ENCODE measurements around the gene ARL15. TPM values are rescaled to one million over a fixed set of nuclear protein-coding genes. Genes with fewer than 3 reads are reported as not detected.

ARL15 gene
- total and polyA plus RNA-seq, 2 of the 8 experiments (the other 6 are each of a cell fraction or from before 2014, with no cell fraction given): 9.9 to 21.2 TPM

DNA sequence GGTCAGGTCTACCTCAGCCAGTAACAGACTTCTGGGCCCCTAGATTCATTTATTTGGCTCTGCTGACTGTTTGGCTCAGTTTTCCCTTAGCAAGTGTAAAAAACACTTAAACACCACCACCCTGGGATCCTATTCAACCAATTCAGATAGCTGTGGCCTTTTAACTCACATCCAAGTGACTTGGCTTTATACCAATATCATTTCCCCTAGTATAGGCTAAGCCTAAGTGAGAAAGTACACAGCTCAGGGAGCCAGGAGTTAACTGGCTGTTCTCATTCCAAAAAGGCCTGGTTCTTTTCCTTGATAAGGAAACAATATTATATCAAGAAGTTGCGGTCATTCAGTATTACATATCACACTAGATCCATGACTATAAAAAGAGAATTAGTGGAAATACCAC lies 163.5 kb downstream of the ARL15 start:
- Histone ChIP-seq H2AFZ (ENCODE audit: low read length) (no peak overlapping the region), H3K23me2 (ENCODE audit: low read depth, low read length) (no peaks in the 10 kb centered on the region), H4K8ac (ENCODE audit: extremely low read depth, insufficient read depth, low read length) (no peak overlapping the region), H3K79me1 (ENCODE audit: low read depth, low read length) (no peaks in the 10 kb centered on the region), H3K4me2 (ENCODE audit: insufficient read depth in 1 of 2, low read depth in 2 of 2, low read length in 2 of 2) (no peak overlapping the region), H3K56ac (replicated peaks; ENCODE audit: insufficient read length, low read depth, low read length) (no peak overlapping the region), H3K4me3 (ENCODE audit: extremely low read depth in 1 of 4, insufficient read depth in 2 of 4, low read depth in 3 of 4, low read length in 4 of 4) (no peak overlapping the region), H3K18ac (ENCODE audit: extremely low read depth, low read length) (no peak overlapping the region), H3K14ac (ENCODE audit: insufficient read length) (no peak overlapping the region), H2BK120ac (replicated peaks; ENCODE audit: low read depth, low read length) (no peak overlapping the region), H4K5ac (ENCODE audit: insufficient read length, low read depth, low read length) (no peak overlapping the region), H3K79me2 (ENCODE audit: control insufficient read depth in 1 of 2, insufficient read depth in 2 of 2, low read length in 2 of 2) (no peaks in the 10 kb centered on the region), H2AK5ac (ENCODE audit: low read depth, low read length) (no peak overlapping the region), H3K9me3 (ENCODE audit: insufficient read depth in 2 of 2, low read depth in 1 of 2, low read length in 1 of 2) (no peaks in the 10 kb centered on the region), H3K27me3 (replicated peaks in 1 of 4; ENCODE audit: control insufficient read depth in 3 of 4, extremely low read depth in 1 of 4, insufficient read depth in 3 of 4, low read length in 3 of 4) (no peaks in the 10 kb centered on the region), H2BK20ac (ENCODE audit: low read length) (no peak overlapping the region), H2BK15ac (ENCODE audit: low read length) (no peak overlapping the region), H3K27ac (ENCODE audit: low read depth, low read length) (no peak overlapping the region), H4K20me1 (replicated peaks in 1 of 2; ENCODE audit: control insufficient read depth in 1 of 2, insufficient read depth in 2 of 2, low read length in 2 of 2) (no peaks in the 10 kb centered on the region), H3K4ac (replicated peaks; ENCODE audit: insufficient read length, low read depth, low read length) (no peak overlapping the region), H2BK12ac (ENCODE audit: low read depth, low read length) (no peak overlapping the region), H2BK5ac (ENCODE audit: low read depth, low read length) (no peak overlapping the region), H3K9ac (replicated peaks in 1 of 4; ENCODE audit: extremely low read depth in 1 of 4, low read depth in 3 of 4, low read length in 3 of 4) (no peak overlapping the region), H3K4me1 (replicated peaks in 1 of 4; ENCODE audit: control insufficient read depth in 3 of 4, insufficient read depth in 4 of 4, low read length in 3 of 4) (no peaks in the 10 kb centered on the region), H4K91ac (replicated peaks; ENCODE audit: insufficient read length, low read length) (no peak overlapping the region), H3K23ac (ENCODE audit: insufficient read length) (no peak overlapping the region), H3K36me3 (ENCODE audit: control insufficient read depth in 2 of 4, insufficient read depth in 4 of 4, low read length in 3 of 4) (no peaks in the 10 kb centered on the region)
- ChIA-PET CTCF (ENCODE audit: partially characterized antibody) (interaction anchor here (1.4 kb wide), 1 partner anchor 11 kb away, joined by 3 read pairs; no protein-coding TSS in a partner anchor), POLR2A (ENCODE audit: partially characterized antibody) (interaction anchor here (0.6 kb wide), 1 partner anchor 142 kb away, joined by 3 read pairs; no protein-coding TSS in a partner anchor)
- WGBS, 2 experiments (ENCODE audit: extremely low coverage in 1 of 2, insufficient coverage in 1 of 2, insufficient read length in 1 of 2, insufficient replicate concordance in 2 of 2, low coverage in 1 of 2, low lambda C conversion rate in 2 of 2, missing lambda C conversion rate in 1 of 2): 96% methylated on average over 1 of the region's 1 CpG; no CpG with 5 or more reads in 1 of the 2 experiments
- FAIRE-seq (no peak), DNase-seq (ENCODE audit: low read depth in 1 of 2, low spot score in 2 of 2) (no peak)
- TF ChIP-seq, protein P1, sequence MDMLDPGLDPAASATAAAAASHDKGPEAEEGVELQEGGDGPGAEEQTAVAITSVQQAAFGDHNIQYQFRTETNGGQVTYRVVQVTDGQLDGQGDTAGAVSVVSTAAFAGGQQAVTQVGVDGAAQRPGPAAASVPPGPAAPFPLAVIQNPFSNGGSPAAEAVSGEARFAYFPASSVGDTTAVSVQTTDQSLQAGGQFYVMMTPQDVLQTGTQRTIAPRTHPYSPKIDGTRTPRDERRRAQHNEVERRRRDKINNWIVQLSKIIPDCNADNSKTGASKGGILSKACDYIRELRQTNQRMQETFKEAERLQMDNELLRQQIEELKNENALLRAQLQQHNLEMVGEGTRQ (IDR thresholded peaks at IDR 0.05; ENCODE audit: low read length): no peak
- TF ChIP-seq, protein P2, sequence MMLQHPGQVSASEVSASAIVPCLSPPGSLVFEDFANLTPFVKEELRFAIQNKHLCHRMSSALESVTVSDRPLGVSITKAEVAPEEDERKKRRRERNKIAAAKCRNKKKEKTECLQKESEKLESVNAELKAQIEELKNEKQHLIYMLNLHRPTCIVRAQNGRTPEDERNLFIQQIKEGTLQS (IDR thresholded peaks at IDR 0.05; ENCODE audit: insufficient read depth, low read depth, low read length): no peak
- TF ChIP-seq GABPA (IDR thresholded peaks at IDR 0.05; ENCODE audit: borderline replicate concordance, insufficient read depth, low read length) (no peak), SAP30 (IDR thresholded peaks at IDR 0.05; ENCODE audit: insufficient read depth, insufficient replicate concordance, low read length) (no peak), HDAC2 (IDR thresholded peaks at IDR 0.05; ENCODE audit: borderline replicate concordance in 1 of 2, low read depth in 2 of 2, low read length in 2 of 2) (no peak)

All from H1 (cell line).